ENCODE measurements around the gene HOXD11.

HOXD11 gene

GRCh38 chr2:176106581-176107539, at the start of gene HOXD11:
TSS of gene HOXD11 (plus strand) at chr2:176107280. CDS start at chr2:176107356, 76 bp downstream.
- DNase-seq (ENCODE audit: low read depth), result no peak

- no peak for DNase-seq (ENCODE audit: low read depth)
Observed at GRCh38 chr2:176063958-176064357, 43.1 kb upstream of the HOXD11 start.

GRCh38 chr2:176066645-176067588, 40.2 kb upstream of the HOXD11 start:
- DNase-seq (ENCODE audit: low read depth), result no peak

- no peak for DNase-seq (ENCODE audit: low read depth)
Observed at GRCh38 chr2:176067589-176068418, 39.3 kb upstream of the HOXD11 start.

GRCh38 chr2:176068419-176068832, 38.7 kb upstream of the HOXD11 start:
- no peak for DNase-seq (ENCODE audit: low read depth)

GRCh38 chr2:176071330-176072291, 35.5 kb upstream of the HOXD11 start:
- DNase-seq (ENCODE audit: low read depth), result no peak

GRCh38 chr2:176072292-176072669, 34.8 kb upstream of the HOXD11 start:
- DNase-seq (ENCODE audit: low read depth), result no peak

GRCh38 chr2:176072951-176073904, 33.9 kb upstream of the HOXD11 start:
- no peak for DNase-seq (ENCODE audit: low read depth)

- DNase-seq (ENCODE audit: low read depth), result no peak
Observed at GRCh38 chr2:176074919-176075425, 32.1 kb upstream of the HOXD11 start.

- no peak for DNase-seq (ENCODE audit: low read depth)
Observed at GRCh38 chr2:176075481-176075880, 31.6 kb upstream of the HOXD11 start.

GRCh38 chr2:176076063-176076462, 31.0 kb upstream of the HOXD11 start:
- no peak for DNase-seq (ENCODE audit: low read depth)

- no peak for DNase-seq (ENCODE audit: low read depth)
Observed at GRCh38 chr2:176076796-176077195, 30.3 kb upstream of the HOXD11 start.

GRCh38 chr2:176078541-176079284, 28.4 kb upstream of the HOXD11 start:
- DNase-seq (ENCODE audit: low read depth), result no peak

- no peak for DNase-seq (ENCODE audit: low read depth)
Observed at GRCh38 chr2:176079285-176079830, 27.7 kb upstream of the HOXD11 start.

- DNase-seq (ENCODE audit: low read depth), result no peak
Observed at GRCh38 chr2:176079831-176080539, 27.1 kb upstream of the HOXD11 start.

GRCh38 chr2:176080540-176081375, 26.3 kb upstream of the HOXD11 start:
- DNase-seq (ENCODE audit: low read depth), result no peak
